ENCODE data around the gene ZNF433. TPM values are rescaled to one million over a fixed set of nuclear protein-coding genes. Genes with fewer than 3 reads are reported as not detected.

The ZNF433 gene
- total RNA-seq, 1 donor from 2014 or later: not detected

GRCh38 chr19:12055784-12056183 is 20.3 kb upstream of the ZNF433 start:
- H3K4me1 ChIP-seq: peaks cover 2 to 3% of the 10 kb centered on the region in 2 donors
- intact Hi-C loops (cut with DNase I): loop anchor here (10.0 kb wide), 1 partner anchor 619 kb away; no protein-coding TSS in a partner anchor
- no peak for TF ChIP-seq CTCF (IDR thresholded peaks at IDR 0.05)
- H3K27ac ChIP-seq: no peak overlapping the region
- no peaks in the 10 kb centered on the region for H3K27me3 ChIP-seq
- no peaks in the 10 kb centered on the region for H3K9me3 ChIP-seq
- H3K36me3 ChIP-seq: no peaks in the 10 kb centered on the region
- no peak overlapping the region for H3K4me3 ChIP-seq
- DNase-seq (ENCODE audit: low spot score in 2 of 2): no peak

DNA sequence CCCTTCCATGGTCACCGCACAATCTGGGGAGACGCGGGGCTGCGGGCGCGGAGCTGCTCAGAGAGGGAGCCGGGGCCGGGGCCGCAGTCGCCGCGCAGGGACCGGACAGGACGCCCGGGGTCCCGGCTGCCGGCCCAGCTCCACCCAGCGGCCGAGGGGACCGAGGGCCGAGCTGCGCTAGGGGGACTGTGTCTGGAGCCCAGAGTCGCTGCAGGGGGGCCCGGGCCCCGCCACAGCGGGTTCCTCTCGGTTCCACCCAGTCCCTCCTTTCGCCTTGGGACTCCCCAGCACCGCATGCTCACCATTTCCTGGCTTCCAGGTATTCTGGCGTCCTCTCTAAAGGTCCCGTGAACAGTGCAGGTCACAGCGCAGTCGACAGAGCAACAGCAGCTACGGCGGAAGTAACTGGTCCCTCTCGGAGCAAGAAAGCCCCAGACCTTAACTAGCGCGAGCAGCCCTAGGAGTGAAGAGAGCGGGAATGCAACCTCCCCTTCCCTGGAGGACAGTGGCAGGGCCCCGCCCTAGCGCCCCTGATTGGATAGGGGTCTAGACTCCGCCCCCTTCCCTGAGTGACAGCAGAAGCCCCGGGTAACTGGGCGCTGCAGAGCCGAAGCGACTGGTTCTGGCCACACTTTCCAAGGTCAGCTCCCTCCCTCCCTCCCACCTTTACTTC is 17.2 kb upstream of the ZNF433 start, which contains the start of gene ZNF878:
TSS of gene ZNF878 (minus strand) at position 465 of the 673 bp plus-strand sequence. CDS start at position 305, 160 bp downstream.
- no peaks in the 10 kb centered on the region for H3K27me3 ChIP-seq
- intact Hi-C loops (cut with DNase I): loop anchor here (1.0 to 10.0 kb wide), 4 partner anchors 12 to 622 kb away; partner anchors contain the start of genes ZNF433, ZNF763 and ZNF844
- H3K36me3 ChIP-seq: no peaks in the 10 kb centered on the region

DNA sequence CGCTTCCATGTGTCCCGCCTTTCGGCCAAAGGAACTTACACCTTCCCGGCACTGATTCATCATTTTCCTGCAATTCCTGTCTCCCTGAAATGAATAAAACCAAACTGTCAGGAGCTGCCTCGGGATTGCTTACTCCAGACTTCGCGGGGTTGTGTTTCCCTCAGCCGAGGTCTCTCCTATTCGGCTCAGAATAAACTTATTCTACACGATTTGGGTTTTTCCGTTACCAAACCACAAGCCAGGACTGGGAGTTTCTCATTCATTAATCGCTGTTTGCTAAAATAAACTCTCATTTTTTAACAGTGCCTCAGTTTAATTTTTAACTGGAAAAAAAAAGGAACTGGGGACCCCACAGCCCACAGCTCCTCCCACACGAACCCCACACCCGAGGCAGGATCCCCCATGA is 16.6 kb upstream of the ZNF433 start:
- Histone ChIP-seq H3K9me3 (no peaks in the 10 kb centered on the region), H3K27ac (peak overlapping the region in 1 of 2 donors; percentile 65), H3K4me1 (peaks cover 0 to 2% of the 10 kb centered on the region in 2 donors), H3K4me3 (peak overlapping the region; percentile 77 to 83), H3K27me3 (no peaks in the 10 kb centered on the region), H3K36me3 (no peaks in the 10 kb centered on the region)
- no peak for DNase-seq (ENCODE audit: low spot score in 2 of 2)
- intact Hi-C loops (cut with DNase I): loop anchor here (1.0 to 10.0 kb wide), 3 partner anchors 12 to 623 kb away; partner anchors contain the start of genes ZNF763 and ZNF844
- TF ChIP-seq CTCF (IDR thresholded peaks at IDR 0.05): no peak

More for the DNA sequence above, 17.2 kb upstream of the ZNF433 start, which contains the start of gene ZNF878:
- Histone ChIP-seq H3K27ac (peak within 1 kb of the TSS; percentile 59 to 65), H3K9me3 (no peaks in the 10 kb centered on the region), H3K4me1 (peaks cover 0 to 2% of the 10 kb centered on the region in 2 donors), H3K4me3 (peak within 1 kb of the TSS; percentile 77 to 83)
- peak in 2 of 3 experiments; percentile 7 to 11 for TF ChIP-seq CTCF (IDR thresholded peaks at IDR 0.05)
- peak; percentile 63 to 93 for DNase-seq (ENCODE audit: low spot score in 2 of 2)

DNA sequence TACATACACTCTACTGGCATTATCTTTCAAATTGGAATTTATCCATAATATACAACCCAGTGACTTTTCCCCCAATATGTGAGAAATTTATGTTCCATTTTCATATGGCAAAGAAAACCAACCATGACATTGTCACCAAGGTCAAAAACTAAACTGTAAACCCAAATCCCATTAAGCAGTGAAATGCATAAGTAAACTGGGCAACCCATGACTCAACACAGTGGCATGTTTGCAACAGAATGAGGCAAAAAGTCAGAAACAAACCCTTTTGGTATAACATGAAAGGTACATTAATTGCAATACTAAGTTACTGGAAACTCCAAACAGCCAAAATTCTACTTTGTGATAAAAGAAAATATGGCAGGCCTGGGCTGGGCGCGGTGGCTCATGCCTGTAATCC is 12.4 kb upstream of the ZNF433 start:
- no peak for TF ChIP-seq CTCF (IDR thresholded peaks at IDR 0.05)
- H3K4me3 ChIP-seq: no peak overlapping the region
- no peaks in the 10 kb centered on the region for H3K4me1 ChIP-seq
- no peak overlapping the region for H3K27ac ChIP-seq
- no peaks in the 10 kb centered on the region for H3K27me3 ChIP-seq
- no peak for DNase-seq (ENCODE audit: low spot score in 2 of 2)
- no peaks in the 10 kb centered on the region for H3K36me3 ChIP-seq
- intact Hi-C loops (cut with DNase I): no loop called here
- peaks cover 18 to 22% of the 10 kb centered on the region in 2 donors for H3K9me3 ChIP-seq

DNA sequence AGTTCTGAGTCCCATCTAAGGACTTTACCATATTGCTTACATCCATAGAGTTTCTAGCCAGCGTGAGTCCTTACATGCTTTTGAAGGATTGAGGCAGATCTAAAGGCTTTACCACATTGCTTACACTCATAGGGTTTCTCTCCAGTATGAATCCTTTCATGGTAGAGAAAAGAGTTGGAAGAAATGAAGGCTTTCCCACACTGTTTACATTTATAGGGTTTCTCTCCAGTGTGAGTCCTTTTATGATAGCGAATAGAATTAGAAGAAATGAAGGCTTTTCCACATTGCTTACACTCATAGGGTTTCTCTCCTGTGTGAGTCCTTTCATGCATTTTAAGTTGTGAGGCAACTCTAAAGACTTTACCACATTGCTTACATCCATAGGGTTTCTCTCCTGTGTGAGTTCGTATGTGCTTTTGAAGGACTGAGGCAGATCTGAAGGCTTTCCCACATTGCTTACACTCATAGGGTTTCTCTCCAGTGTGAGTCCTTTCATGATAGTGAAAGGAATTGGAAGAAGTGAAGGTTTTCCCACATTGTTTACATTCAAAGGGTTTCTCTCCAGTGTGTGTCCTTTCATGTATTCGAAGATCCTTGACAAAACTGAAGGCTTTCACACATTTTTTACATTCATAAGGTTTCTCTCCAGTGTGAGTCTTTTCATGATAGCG is 8.4 kb upstream of the ZNF433 start:
- H3K9me3 ChIP-seq: peaks cover 18 to 22% of the 10 kb centered on the region in 2 donors
- DNase-seq (ENCODE audit: low spot score in 2 of 2): no peak
- no peaks in the 10 kb centered on the region for H3K4me1 ChIP-seq
- TF ChIP-seq CTCF (IDR thresholded peaks at IDR 0.05): no peak
- intact Hi-C loops (cut with DNase I): no loop called here
- no peak overlapping the region for H3K4me3 ChIP-seq
- H3K27me3 ChIP-seq: no peaks in the 10 kb centered on the region
- no peaks in the 10 kb centered on the region for H3K36me3 ChIP-seq
- no peak overlapping the region for H3K27ac ChIP-seq
